HK-2 (cell line): Measurements from ENCODE around the gene TOMM40L.
A peak's percentile ranks its signal among the peaks of the same experiment; 100 is the strongest.

Experiments used
- DNase-seq: peaks from one replicate; pipeline ENCODE4 v3.0.0-alpha.2; 2018; ENCODE audit not compliant: unreplicated experiment

The TOMM40L gene

DNA sequence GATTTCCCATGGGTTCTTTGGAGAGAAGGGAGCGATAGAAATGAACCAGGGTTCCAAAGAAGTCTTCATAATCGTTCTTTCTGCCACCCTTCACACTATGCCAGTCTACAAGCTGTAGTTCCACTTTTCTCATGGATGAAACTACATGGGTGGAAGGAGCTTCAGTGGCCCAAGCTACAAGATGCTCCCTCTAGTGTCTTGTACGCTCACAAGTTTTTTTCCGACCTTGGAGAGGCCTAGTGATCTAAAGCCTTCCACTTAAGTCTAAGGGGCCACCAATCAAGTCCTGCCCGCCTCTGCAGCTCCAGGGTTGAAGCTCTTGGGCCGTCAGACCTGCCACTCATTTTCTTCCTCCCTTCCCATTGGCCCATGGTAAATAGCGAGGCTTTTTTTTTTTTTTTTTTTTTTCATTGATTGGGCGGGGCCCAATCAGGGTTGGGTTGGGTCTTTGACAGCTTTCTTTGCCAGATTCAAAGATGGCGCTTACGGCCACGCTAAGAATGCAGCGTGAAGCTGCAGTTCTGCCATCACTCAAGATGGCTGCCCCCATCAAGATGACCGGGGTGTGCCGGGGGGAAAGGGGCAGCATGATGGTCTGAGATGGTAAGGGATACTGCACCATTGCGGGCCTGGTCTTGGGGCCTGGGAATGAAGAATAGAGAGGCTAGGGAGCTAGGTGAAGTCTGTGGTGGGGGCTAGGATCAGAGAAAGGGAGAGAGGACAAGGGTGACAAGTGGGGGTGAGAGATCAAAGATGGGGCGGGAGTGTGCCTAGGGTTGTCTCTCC is at the start of gene TOMM40L:
TSS of gene TOMM40L (plus strand) at position 527 of the 786 bp plus-strand sequence. CDS start 430 bp downstream, outside the sequence.
- DNase-seq: peak; percentile 89

DNA sequence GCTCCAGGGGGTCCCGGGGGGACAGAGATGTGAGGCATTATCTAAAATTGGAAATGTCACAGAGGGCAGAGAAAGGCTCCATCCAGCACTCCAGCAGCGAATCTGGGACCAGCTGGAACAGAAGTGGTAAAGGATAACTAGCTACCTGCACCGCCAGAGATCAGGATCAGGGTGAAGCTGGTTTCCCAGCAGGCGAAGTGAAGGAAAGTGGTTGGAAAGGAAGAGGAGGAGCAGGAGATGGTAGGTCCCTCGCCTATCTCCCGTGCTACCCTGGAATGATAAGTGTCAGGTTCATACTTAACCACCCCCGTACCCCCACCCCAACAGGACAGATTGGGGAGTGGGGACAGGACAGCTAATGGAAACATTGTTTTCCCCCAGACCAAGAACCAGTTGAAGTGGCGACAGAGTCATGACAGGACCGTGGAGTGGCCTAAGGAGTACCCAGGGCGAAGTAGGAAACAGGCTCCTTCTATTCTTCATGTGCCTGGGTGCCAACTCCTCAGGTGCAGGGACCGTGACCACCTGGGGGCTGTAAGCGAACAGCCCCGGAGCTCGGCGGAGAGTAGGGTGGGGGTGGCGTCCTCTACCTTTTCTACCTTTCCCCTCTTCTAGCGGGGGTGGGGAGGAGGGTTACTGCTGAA is 49.3 kb upstream of the TOMM40L start:
- DNase-seq: no peak

DNA sequence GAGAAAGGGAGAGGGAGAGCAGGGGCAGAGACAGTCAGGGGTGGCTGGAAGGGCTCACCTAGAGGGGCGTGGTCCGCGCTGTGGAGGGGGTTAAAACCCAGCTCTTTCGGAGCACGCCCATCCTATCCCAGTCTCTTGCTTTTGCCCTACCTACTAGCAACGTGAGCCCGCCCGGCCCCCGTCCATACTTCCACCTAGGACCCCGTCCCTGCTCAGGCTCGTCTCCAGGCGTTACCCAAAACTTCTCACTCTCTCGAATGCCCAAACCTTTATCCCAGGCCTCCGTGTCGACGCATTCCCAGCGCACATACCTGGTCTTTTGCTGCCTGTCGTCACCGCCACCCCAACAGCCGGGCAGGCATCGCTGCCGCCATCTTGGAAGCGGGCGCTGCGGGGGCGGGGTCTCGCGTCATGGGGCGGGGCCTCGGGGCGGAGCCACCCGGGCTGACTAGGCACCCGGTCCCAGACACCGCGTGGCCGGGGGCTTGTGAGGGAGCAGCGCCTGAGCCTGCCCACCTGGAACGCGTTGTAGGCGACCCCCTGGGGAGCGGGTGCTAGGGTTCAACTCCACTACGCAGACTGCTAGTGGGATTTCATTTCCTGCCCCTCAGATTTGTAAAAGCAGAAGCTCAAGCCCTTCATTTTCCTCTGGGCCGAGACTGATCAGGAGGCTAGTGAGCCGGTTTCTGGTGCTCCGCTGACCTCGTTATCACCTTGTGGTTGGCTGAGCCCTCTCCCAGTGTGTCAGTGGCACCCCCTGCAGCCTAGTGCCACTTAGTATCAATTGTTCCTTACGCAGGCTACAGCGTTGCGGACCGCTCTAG is 48.5 kb upstream of the TOMM40L start, which contains the start of gene B4GALT3:
TSS of gene B4GALT3 (minus strand) at position 396 of the 824 bp plus-strand sequence. CDS start 1,447 bp downstream, outside the sequence.
- DNase-seq: peak; percentile 91

DNA sequence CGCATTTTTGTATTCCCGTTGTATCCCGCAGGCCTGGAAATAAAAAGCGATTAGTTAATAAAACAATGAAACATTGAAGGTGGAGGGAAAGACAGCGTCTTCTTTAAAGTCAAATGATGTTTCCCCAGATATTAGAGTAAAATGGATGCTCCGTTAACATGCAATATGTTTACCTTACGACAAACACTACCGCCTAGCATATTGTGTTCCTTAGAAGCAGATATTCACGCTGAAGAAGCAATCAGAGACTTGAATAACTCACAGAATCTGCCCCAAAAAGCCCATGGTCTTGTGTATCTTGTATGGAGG is 48.0 kb upstream of the TOMM40L start:
- no peak for DNase-seq

DNA sequence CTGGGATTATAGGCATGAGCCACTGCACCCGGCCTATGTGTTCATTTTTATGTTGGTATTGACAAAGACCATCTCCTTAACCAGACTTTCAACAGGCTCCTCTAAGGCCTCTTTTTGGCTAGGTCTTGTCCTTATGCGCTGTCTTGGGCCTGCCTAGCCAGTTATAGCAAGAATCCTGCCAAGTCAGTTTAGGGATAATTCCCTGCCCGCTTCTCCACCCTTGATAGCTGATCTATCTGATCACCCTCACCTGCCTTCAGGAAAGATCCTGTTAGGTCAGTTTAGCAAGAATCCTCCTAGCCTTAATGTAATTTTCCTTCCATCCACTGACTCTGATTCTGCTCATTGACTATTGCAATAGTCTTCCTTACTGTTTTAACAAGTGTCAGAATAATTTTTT is 46.2 kb upstream of the TOMM40L start:
- DNase-seq: no peak

DNA sequence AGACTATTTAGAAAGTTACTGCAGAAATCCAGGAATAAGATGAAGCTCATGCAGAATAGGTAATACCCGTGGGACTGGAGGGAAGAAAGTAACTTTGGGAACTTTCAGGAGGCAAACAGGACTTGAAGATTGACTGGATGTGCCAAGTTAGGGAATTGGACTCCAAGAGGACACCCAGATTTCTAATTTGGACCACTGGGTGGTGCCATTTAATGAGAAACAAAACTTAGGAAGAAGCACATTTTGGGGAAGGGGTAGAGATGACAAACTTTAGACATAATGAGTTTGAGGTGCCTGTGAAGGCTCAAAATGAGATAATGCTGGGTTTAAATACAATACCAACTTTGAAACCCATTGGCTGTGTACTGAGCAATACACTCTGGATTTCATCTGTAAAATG is 45.2 kb upstream of the TOMM40L start:
- DNase-seq: no peak

DNA sequence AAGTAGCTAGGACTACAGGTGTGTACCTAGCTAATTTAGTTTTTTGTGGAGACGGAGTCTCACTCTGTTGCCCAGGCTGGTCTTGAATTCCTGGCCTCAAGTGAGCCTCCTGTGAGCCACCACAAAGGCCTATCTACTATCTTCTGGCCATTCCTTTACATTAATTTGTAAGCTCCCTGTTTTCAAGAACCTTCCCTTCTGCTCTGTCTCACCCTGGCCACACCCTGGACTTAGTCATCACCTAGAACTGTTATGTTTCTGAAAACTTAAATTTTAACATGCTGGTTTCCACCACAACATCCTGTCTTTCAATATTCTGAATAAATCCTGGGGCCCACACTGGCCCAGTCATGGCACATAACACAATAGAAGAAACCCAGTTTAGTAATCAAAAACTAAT is 43.6 kb upstream of the TOMM40L start:
- no peak for DNase-seq

DNA sequence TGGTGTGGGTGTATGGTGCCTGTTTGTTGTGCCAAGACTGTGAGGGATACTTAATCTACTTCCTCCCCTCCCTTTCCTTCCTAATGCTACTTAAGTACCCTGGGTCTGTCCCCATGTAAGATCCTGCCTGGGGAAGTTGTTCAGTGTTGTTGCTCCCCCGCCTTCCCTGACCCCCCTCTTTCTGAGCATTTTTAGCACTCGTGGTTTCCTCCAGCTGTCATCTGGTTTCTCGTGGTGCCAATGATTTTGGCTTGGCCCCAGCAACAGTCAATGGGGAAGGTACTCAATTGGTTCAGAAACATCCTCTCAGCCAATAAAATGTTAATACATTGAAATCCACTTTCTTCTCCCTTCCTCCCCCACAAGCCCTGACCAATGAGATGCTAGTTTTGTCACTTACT is 40.6 kb upstream of the TOMM40L start:
- no peak for DNase-seq

DNA sequence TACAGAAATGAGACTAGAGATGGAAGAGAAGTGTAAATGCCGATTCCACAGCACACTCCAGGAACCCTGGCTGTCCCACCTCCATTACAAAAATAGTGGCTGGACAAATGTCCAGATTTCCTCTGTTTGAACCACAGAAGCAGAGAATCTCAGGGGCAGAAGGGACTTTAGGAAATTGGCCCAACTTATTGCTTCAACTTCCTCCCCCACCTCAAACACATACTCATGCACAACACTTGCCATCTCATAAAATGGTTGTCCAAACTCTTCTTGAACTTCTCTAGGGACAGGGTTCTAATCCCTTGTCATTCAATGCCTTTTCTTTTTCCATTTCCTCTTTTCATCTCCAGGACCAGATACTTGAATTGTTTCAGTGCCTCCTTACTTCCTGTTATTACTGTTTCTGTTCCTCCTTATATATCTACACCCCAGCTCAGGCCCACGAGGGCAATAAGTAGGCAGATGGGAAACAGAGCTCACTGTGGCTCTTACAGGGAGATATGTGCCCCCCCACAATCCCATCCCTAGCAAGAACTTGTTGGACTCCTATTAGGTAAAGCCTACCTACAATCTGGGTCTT is 40.0 kb upstream of the TOMM40L start:
- DNase-seq: no peak

DNA sequence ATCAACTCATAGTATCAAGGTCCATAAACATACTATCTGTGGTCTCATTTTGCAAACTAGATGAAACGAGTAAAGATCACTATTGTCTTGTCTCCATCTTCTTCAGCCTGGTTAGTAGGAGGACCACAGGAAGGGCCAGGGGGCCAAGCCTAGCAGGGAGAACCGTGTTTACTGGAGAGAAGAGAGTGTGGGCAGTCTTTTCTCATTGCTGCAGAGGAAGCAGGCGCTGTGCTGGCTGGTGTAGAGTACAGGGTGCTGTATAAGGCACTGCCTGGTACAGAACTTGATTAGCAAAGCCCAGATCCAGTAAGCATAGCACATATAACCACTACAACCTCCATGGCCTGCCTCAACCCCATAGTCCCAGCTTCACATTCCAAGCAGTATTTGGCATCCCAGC is 38.5 kb upstream of the TOMM40L start:
- no peak for DNase-seq

DNA sequence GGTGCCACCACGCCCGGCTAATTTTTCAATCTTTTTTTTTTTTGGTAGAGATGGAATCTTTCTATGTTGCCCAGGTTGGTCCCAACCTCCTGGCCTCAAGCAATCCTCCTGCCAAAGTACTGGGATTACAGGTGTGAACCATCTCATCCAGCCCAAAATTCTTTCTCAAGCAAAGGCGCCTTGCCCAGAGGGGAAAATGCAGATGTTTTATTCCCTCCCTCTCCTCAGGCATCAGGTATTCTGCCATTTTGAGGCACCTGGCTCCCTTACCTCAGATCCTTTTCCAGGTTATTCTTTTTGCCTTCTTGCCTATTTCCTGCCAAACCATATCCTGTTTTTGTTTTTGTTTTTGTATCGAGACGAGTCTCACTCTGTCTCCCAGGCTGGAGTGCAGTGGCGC is 37.5 kb upstream of the TOMM40L start:
- DNase-seq: no peak

DNA sequence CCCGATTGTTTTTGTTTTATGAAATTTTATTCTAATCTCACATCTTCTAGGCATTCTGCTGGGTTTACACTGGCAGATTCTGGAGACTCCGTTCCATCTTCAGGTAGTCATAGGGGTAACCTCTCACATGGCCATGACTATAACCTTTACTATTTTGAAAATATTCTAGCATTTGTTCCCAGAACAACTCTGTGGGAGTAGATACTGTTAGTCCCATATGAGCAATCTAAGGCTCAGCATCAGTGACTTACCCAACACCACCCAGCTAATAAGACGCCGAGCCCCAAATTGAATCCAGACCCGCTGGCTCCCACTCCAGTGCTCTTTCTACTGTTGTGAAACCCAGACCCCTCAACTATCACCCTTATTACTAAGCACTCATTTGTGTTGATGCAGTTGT is 36.8 kb upstream of the TOMM40L start:
- no peak for DNase-seq

DNA sequence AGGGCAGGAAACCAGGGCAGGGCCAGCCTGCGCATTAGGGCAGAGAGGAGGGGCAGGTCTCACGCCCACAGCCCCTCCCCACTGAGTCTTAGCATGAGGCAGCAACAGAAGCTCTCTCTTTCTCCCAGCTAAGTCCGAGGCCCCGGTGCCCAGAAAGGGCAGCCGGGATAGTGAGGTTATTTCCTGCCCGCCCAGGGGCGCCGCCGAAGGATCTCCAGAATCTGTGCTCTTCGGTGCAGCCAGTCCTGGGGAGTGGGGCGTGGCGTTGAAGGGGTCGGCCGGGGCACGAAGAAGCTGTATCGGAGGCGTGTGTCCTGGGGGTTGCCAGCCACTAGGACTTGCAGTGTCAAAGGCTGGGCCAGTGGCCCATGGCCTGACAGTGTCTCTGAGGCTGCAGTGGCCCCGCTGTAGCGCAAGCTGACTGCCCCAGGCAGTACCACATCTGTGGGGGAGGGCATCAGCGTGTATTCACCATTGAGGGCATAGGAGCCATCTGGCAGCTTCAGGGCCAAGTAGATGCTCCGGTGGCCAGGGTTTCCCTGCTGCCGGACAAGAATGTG is 34.8 kb upstream of the TOMM40L start:
- DNase-seq: no peak

DNA sequence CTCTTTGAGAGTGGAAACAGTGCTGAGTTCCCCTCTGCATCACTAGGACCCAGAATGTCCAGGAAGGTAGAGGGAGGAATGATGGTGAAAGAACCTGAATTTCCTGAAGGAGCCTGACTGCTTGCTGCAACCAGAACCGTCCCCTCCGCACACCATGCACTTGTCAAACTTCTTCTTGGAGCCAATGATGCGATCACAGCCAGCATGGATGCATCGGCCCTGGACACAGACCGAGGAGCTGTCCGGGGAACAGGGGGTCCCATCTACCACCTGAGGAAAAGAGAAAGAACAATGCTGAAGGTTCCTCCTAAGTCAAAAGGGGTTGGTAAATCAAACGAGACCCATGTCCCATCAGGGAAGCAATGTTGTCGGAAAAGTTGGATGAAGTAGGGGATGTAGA is 33.9 kb upstream of the TOMM40L start:
- DNase-seq: no peak

DNA sequence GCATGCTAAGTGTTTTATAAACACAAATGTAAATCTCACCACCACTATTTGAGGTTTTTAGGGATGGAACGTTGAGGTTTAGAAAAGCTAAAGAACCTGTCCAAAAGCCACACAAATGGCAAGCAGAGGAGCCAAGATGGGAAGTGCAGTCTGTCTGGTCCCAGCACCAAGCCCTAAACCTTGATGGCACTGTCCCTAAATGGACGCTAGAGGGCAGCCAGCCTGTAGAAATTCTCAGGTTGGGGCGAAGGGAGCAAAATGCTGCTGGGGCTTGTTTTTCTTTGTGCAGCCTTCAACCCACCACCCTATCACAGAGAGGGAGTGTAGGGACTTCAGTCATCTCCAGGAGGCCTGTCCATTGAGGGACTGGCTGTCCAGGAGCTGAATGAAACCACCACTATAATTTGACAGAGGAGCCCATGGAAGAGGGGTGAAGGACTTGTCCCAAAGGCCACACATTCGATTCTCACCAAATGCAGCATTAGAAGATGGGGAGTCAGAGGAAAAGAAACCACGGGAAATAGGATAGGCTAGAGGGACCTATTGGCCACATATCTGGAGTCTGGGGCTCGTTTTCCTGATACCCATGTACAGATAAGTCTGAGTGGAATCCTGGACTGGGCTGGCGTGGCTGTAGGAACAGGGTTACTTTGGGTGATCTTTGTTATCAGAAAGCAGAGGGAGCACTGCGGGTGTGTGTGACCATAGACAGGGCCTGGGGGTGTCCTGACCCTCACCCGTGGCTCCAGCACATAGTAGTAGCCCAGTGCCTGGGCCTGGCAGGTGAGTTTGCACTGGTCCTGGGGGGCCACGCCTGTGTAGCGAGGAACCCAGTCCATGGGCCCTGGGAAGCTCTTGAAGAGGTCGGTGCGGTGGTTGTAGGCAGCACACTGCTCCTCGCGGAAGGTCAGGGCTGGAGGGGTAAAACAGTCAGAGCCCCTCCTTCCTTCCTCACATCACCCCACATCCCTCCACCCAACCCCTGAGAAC is 33.1 kb upstream of the TOMM40L start:
- peak; percentile 57 for DNase-seq

DNA sequence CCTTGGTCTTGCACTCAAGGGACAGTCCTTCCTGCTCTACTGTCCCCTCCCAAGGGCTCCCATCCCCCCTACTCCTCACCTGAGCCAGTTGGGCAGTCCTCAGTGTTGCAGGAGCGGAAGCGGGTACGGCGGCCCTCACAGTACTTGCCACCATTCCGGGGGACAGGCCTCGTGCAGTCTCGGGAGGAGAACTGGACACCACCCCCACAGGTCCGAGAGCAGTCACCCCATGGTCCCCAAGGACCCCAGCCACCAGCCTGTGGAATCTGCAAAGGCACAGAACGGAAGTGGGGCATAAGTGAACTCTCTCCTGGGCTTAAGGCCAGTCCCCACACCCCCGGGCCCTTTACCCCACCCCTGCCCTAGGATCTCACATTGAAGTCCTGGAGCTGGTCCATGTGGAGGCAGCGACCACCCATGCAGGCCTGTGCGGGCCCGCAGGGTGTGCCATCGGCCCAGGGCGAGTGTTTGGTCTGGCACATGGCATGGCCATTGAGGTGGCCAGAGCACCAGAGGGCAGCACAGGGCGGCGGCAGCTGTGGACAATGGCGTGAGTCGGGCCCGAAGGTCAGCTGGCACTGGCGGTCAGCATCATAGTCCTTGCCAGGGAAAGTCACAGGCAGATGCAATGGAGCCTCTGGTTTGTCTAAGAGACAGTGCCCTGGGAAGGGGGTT is 32.2 kb upstream of the TOMM40L start:
- DNase-seq: no peak

DNA sequence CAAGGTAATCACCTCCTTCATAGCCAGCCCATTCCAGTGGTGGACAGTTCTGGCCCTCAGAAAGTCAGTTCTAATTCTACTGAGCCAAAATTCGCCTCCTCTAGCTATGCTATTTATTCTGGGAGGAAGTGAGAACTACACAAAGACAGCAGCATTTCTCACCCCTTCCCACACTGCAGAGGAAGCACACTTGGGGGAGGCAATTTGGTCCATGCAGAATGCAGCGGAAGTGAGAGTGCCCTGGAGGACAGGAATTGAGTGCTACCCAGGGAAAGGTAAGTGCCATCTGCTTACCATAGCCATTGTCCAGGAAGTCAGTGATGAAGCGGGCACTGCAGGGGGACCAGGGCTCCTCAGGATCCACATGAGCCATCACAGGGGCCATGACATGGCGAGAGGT is 30.7 kb upstream of the TOMM40L start:
- no peak for DNase-seq

DNA sequence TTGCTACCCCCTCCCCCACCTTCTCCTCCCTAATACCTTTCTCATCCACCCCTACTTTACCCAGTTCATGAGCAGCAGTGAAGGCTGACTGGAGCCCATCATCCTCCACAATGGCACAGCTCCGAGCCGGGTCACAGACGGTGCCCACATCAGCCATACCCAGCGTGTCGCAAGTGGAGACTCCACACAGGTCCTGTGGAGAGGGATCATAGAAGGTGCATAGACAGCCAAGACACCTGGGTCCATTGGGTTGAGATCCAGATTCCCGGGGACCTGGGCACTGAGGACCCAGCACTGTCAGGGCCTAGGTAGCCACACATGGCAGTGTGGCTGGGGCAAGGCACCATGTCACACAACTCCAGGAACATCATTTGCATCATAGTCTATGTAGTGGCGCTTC is 29.7 kb upstream of the TOMM40L start:
- no peak for DNase-seq

DNA sequence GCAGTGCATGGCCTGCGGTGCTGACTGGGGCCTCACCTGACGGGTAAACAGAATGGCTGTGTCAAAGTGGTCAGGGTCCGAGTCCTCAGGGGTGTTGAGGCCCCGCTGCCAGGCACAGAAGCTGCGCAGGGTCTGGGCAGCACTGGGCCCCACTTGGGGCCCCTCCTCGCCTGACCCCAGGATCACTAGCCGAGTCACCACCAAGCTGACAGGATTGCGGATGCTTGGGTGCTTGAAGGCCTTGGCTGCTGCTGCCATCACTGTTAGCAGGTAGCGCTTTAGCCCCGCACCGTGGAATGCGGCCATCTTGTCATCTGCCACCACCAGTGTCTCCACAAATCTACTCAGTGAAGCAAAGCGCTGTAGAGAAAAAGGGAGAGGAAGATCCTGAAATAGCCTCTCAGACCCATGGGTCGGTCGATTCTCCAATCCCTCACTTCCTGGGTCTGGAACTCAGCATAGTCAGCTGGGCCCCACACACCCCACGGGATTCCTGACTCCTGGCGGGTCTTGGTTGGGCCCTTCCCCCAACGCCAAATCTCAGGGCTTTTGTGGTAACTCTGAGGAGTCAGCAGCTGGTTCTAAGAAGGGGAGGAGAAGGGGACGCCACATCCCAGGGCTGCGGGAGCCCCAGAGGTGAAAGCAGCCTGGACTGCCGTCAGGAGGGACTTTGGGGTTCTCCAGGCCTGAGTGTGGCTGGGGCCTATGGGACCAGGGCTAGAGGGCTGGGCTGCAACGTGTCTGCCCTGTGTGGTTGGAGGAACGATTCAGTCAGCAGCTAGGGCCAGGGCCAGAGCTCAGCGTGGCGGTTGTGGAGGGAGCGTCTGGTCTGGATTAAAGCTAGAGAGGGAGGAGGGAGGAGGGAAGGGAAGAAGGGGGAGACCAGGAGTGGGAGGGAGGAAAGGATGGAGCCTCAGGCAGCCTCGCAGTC is 29.1 kb upstream of the TOMM40L start:
- no peak for DNase-seq
